Neural cell (in vitro differentiated cells): Measurements from ENCODE around the gene LBR. TPM values are rescaled to one million over a fixed set of nuclear protein-coding genes. Genes with fewer than 3 reads are reported as not detected.

Source experiments
- H2AFZ ChIP-seq: fragments of 200-600, 300-800 bp; sonication (generic), shearing (Covaris generic); 2 replicates; pipeline ENCODE4 v1.6.0; 2014; ENCODE audit warnings: low read depth, mild to moderate bottlenecking, antibody characterized with exemption, low read length, moderate library complexity
- H3F3A ChIP-seq: fragments of 200-600 bp; shearing (Covaris generic); 2 replicates; pipeline ENCODE4 v1.6.1; 2016; ENCODE audit warnings: mild to moderate bottlenecking, moderate library complexity, mixed read lengths, antibody characterized with exemption, low read length; ENCODE audit not compliant: insufficient read depth, poor library complexity, severe bottlenecking
- H3K27ac ChIP-seq: fragments of 200-600, 300-800 bp; sonication (generic), shearing (Covaris generic); 2 replicates; pipeline ENCODE4 v1.5.1; 2014; ENCODE audit warnings: mild to moderate bottlenecking, low read length, moderate library complexity
- H3K27me3 ChIP-seq: fragments of 300-800, 200-600 bp; sonication (generic), shearing (Covaris generic); 2 replicates; pipeline ENCODE4 v1.6.0; 2014; ENCODE audit warnings: mild to moderate bottlenecking, low read depth, low read length, moderate library complexity; ENCODE audit not compliant: insufficient read depth
- H3K36me3 ChIP-seq: fragments of 300-800, 200-600 bp; sonication (generic), shearing (Covaris generic); 2 replicates; pipeline ENCODE4 v1.5.1; 2014; ENCODE audit warnings: mild to moderate bottlenecking, antibody characterized with exemption, low read length, moderate library complexity; ENCODE audit not compliant: insufficient read depth
- H3K4me2 ChIP-seq: fragments of 300-800, 200-600 bp; sonication (generic), shearing (Covaris generic); 2 replicates; pipeline ENCODE4 v1.6.0; 2014; ENCODE audit warnings: mild to moderate bottlenecking, low read length
- H3K4me3 ChIP-seq: fragments of 300-800, 200-600 bp; sonication (generic), shearing (Covaris generic); 2 replicates; pipeline ENCODE4 v1.5.1; 2014; ENCODE audit warnings: mild to moderate bottlenecking, low read length, moderate library complexity
- H3K79me2 ChIP-seq: fragments of 200-600 bp; shearing (Covaris generic); replicated peaks from 2 replicates; pipeline ENCODE4 v1.6.0; 2014; ENCODE audit warnings: mild to moderate bottlenecking, low read length, moderate library complexity; ENCODE audit not compliant: insufficient read depth
- H3K9ac ChIP-seq: fragments of 300-800, 200-600 bp; sonication (generic), shearing (Covaris generic); 2 replicates; pipeline ENCODE4 v1.6.1; 2016; ENCODE audit warnings: mild to moderate bottlenecking, low read length, mixed read lengths
- H3K9me2 ChIP-seq: fragments of 200-600 bp; shearing (Covaris generic); 2 replicates; pipeline ENCODE4 v1.6.1; 2016; ENCODE audit warnings: mild to moderate bottlenecking, low read length, mixed read lengths; ENCODE audit not compliant: insufficient read depth
- H3K9me3 ChIP-seq: fragments of 200-600, 300-800 bp; sonication (generic), shearing (Covaris generic); 2 replicates; pipeline ENCODE4 v1.6.1; 2016; ENCODE audit warnings: mild to moderate bottlenecking, mixed run types, low read length, moderate library complexity, mixed read lengths
- H4K20me1 ChIP-seq: fragments of 200-600 bp; shearing (Covaris generic); 2 replicates; pipeline ENCODE4 v1.6.1; 2016; ENCODE audit warnings: mild to moderate bottlenecking, mixed run types; ENCODE audit not compliant: insufficient read depth
- CTCF ChIP-seq: fragments of 450-650 bp; IDR thresholded peaks from 2 replicates; pipeline ENCODE4 v1.5.1; 2014; ENCODE audit warnings: antibody characterized with exemption, mild to moderate bottlenecking, moderate library complexity; ENCODE audit not compliant: poor library complexity, severe bottlenecking
- EP300 ChIP-seq: fragments of 450-650 bp; conservative IDR thresholded peaks from 2 replicates; pipeline ENCODE4 v1.6.1; 2014; ENCODE audit warnings: antibody characterized with exemption, mild to moderate bottlenecking, moderate library complexity; ENCODE audit not compliant: poor library complexity, severe bottlenecking
- EZH2 ChIP-seq: fragments of 200-600, 300-800 bp; shearing (Covaris generic), sonication (generic); IDR thresholded peaks from 2 replicates; pipeline ENCODE4 v1.6.1; 2014; ENCODE audit warnings: antibody characterized with exemption, low read length, borderline replicate concordance, mild to moderate bottlenecking; ENCODE audit not compliant: insufficient read depth, poor library complexity, severe bottlenecking
- MXI1 ChIP-seq: fragments of 450-650 bp; conservative IDR thresholded peaks from 2 replicates; pipeline ENCODE4 v1.6.1; 2014; ENCODE audit warnings: antibody characterized with exemption, mild to moderate bottlenecking; ENCODE audit not compliant: poor library complexity, severe bottlenecking
- POLR2AphosphoS5 ChIP-seq: IDR thresholded peaks from 2 replicates; pipeline ENCODE4 v1.6.1; 2012
- RAD21 ChIP-seq: fragments of 450-650 bp; conservative IDR thresholded peaks from 2 replicates; pipeline ENCODE4 v1.6.1; 2014; ENCODE audit warnings: antibody characterized with exemption, mild to moderate bottlenecking, moderate library complexity
- REST ChIP-seq: IDR thresholded peaks from 2 replicates; pipeline ENCODE4 v1.6.1; 2012; ENCODE audit warnings: borderline replicate concordance
- SMC3 ChIP-seq: fragments of 450-650 bp; conservative IDR thresholded peaks from 2 replicates; pipeline ENCODE4 v1.6.1; 2014; ENCODE audit warnings: antibody characterized with exemption, mild to moderate bottlenecking, moderate library complexity; ENCODE audit not compliant: poor library complexity
- TAF1 ChIP-seq: IDR thresholded peaks from 2 replicates; pipeline ENCODE4 v1.6.1; 2012; ENCODE audit warnings: low read depth
- polyA plus RNA-seq: library from polyadenylated mRNA; depleted of rRNA; stranded (reverse); fragments of >200 nt; gene quantifications from 2 replicates; pipeline ENCODE4 v1.2.3, GENCODE V29; 2014

LBR gene
- polyA plus RNA-seq, 1 donor from 2014 or later = 156 TPM

DNA sequence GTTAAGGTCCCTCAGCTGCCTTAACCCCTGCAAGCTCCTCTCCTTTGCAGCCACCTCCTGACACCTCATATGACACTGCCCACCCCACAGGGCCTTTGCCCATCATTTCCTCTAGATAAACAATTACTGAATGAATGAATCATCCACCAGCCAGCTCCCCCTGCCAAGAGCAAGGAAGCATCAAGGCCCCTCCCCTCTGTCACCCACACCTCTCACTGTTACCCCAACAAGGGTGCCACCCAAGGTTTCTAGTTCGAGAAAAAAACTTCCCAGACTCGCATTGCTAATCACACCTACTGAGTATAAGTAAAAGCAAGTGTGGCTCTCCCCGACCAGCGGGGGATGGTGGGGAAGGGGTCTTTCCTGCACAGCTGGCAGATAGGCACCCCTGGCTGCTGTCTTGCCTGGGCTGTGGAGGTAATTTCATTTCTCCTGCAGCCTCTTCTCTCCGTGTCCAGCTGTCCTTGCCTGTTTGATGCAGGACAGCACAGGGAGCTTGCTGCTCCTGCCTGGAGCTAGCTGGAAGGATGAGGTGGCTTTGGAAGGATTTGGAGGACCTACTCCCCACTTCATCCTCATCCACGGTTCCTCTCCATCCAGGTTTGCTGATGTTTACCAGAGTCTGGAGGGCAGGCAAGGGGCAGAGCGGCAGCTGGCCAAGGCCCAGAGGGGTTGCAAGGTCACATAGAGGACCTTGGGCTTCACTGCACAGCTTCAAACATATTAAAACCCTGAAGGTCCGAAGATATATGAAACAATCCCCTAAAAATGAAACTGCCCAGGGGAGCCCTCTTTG lies 33.1 kb upstream of the LBR start:
- Histone ChIP-seq H3K9me3 (no peaks in the 10 kb centered on the region), H3K9ac (no peak overlapping the region), H3K9me2 (no peaks in the 10 kb centered on the region), H3K4me3 (no peak overlapping the region), H3K79me2 (no peaks in the 10 kb centered on the region), H3K36me3 (no peaks in the 10 kb centered on the region), H4K20me1 (no peaks in the 10 kb centered on the region), H2AFZ (no peak overlapping the region), H3F3A (no peaks in the 10 kb centered on the region), H3K27ac (no peak overlapping the region), H3K27me3 (no peaks in the 10 kb centered on the region), H3K4me2 (no peak overlapping the region)
- TF ChIP-seq EP300 = no peak
- TF ChIP-seq CTCF = no peak
- no peak for TF ChIP-seq MXI1
- TF ChIP-seq REST = no peak
- TF ChIP-seq SMC3 = no peak
- TF ChIP-seq POLR2AphosphoS5 = no peak
- TF ChIP-seq TAF1 = no peak
- TF ChIP-seq EZH2 = no peak
- no peak for TF ChIP-seq RAD21

DNA sequence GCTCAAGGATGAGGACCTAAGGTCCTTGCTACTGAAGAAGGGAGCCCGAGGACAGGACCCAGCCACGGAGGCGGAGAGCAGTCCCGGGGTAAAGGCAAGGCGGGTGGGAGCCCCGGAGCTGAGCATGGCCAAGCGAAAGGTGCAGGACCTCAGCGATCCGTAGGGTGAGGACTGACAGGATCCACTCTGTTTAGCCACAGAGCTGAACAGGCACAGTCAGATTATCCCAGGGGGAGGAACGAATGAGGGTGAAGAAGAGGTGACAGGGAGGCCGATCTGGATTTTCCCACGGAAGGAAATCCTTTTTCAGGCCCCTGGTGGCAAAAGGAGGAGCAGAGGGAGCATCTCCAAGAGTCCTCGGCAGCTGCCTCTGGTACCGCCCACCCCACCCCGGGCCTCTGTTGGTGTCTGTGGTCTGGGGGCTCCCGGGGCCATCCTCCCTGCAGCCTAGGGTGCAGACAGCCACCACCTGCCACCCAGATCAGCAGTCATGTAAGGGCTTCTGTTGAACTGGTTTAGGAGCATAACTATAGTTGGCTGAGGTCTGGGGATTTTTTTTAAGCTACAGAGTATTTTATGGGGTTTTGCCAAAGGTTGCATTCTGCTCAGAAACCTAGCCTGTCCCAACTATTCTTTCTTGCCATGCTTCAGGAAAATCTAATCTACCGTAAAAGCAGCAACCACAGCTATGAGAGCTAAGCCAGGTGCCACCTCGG lies 32.3 kb upstream of the LBR start:
- no peaks in the 10 kb centered on the region for H3K9me3 ChIP-seq
- no peaks in the 10 kb centered on the region for H3K9me2 ChIP-seq
- no peaks in the 10 kb centered on the region for H4K20me1 ChIP-seq
- no peaks in the 10 kb centered on the region for H3K27me3 ChIP-seq
- no peaks in the 10 kb centered on the region for H3K79me2 ChIP-seq
- no peaks in the 10 kb centered on the region for H3K36me3 ChIP-seq
- H3F3A ChIP-seq = no peaks in the 10 kb centered on the region
- no peak overlapping the region for H3K27ac ChIP-seq
- TF ChIP-seq REST (no peak), MXI1 (no peak), EP300 (no peak), RAD21 (no peak), SMC3 (no peak), TAF1 (no peak), POLR2AphosphoS5 (no peak), EZH2 (no peak), CTCF (no peak)
- H3K4me2 ChIP-seq = no peak overlapping the region
- H3K9ac ChIP-seq = no peak overlapping the region
- no peak overlapping the region for H3K4me3 ChIP-seq
- H2AFZ ChIP-seq = no peak overlapping the region
